ENCODE measurements around the gene CRBN. TPM values are rescaled to one million over a fixed set of nuclear protein-coding genes. Genes with fewer than 3 reads are reported as not detected.

The CRBN gene
- total RNA-seq, 1 donor from 2014 or later: 51.9 TPM

GRCh38 chr3:3196148-3196861, 16.8 kb upstream of the CRBN start:
- Histone ChIP-seq H3K4me3 (ENCODE audit: low read depth, low read length) (no peak overlapping the region), H3K36me3 (ENCODE audit: control insufficient read depth, insufficient read depth, low read length) (no peaks in the 10 kb centered on the region), H3K27me3 (ENCODE audit: control insufficient read depth, insufficient read depth, low read length) (no peaks in the 10 kb centered on the region)
- TF ChIP-seq, protein P1, sequence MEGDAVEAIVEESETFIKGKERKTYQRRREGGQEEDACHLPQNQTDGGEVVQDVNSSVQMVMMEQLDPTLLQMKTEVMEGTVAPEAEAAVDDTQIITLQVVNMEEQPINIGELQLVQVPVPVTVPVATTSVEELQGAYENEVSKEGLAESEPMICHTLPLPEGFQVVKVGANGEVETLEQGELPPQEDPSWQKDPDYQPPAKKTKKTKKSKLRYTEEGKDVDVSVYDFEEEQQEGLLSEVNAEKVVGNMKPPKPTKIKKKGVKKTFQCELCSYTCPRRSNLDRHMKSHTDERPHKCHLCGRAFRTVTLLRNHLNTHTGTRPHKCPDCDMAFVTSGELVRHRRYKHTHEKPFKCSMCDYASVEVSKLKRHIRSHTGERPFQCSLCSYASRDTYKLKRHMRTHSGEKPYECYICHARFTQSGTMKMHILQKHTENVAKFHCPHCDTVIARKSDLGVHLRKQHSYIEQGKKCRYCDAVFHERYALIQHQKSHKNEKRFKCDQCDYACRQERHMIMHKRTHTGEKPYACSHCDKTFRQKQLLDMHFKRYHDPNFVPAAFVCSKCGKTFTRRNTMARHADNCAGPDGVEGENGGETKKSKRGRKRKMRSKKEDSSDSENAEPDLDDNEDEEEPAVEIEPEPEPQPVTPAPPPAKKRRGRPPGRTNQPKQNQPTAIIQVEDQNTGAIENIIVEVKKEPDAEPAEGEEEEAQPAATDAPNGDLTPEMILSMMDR (IDR thresholded peaks at IDR 0.05; ENCODE audit: insufficient read depth, low read length, severe bottlenecking): peak; percentile 60
- peak; percentile 24 for DNase-seq (ENCODE audit: low read depth)
- no peak for FAIRE-seq

DNA sequence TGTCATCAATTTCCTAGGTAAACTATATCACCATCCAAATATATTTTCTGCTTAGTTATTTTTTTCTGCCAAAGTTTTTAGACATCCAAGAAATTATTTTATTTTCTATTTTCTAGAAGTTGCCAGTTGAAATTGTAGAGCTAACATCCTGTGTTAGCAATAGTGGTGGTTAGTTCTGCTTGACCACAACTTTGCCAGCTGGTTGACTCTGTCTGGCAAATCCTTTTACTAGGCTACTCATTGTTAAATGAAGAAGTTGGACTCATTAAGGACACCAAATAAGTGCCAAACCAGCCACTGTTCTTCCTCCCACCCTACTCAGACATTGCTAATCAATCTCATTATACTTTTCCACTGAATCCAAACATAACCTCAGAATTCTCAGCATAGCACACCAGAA, 15.4 kb upstream of the CRBN start:
- TF ChIP-seq, protein P1 (IDR thresholded peaks at IDR 0.05; ENCODE audit: insufficient read depth, low read length, severe bottlenecking): no peak
- H3K27me3 ChIP-seq (ENCODE audit: control insufficient read depth, insufficient read depth, low read length): no peaks in the 10 kb centered on the region
- DNase-seq (ENCODE audit: low read depth): no peak
- no peak for FAIRE-seq
- no peak overlapping the region for H3K4me3 ChIP-seq (ENCODE audit: low read depth, low read length)
- no peaks in the 10 kb centered on the region for H3K36me3 ChIP-seq (ENCODE audit: control insufficient read depth, insufficient read depth, low read length)

GRCh38 chr3:3192286-3192675, 12.8 kb upstream of the CRBN start:
- FAIRE-seq (no peak), DNase-seq (ENCODE audit: low read depth) (no peak)
- Histone ChIP-seq H3K4me3 (ENCODE audit: low read depth, low read length) (no peak overlapping the region), H3K27me3 (ENCODE audit: control insufficient read depth, insufficient read depth, low read length) (no peaks in the 10 kb centered on the region), H3K36me3 (ENCODE audit: control insufficient read depth, insufficient read depth, low read length) (no peaks in the 10 kb centered on the region)
- TF ChIP-seq, protein P1 (IDR thresholded peaks at IDR 0.05; ENCODE audit: insufficient read depth, low read length, severe bottlenecking): no peak

DNA sequence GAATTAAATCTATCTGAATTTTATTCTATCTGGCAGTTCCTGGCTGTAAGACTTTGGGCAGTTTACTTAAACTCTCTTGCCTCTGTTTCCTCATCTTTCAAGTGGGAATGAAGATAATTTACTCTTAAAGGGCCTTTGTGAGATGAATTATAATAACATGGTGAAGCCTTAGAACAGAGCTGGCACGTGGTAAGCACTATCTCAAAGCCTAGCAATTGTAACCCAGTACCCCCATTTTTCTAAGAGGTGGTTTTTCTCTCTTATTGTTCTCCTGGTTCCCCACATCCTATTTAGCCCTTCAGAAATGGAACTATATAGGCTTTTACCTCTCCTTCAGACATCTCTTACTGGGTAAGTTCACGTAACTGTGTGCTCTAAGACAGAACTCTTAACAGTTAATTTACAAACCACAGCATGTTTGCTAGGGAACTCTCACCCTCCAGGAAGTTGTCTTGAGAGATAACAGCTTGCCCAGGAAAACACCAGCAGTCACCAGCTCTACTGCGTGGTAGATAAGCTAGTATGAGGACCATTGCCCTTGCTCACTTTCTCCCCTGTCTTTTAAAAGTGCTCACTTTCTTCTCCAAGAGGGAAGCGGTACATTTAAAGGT, 12.3 kb upstream of the CRBN start:
- DNase-seq (ENCODE audit: low read depth) (no peak), FAIRE-seq (no peak)
- Histone ChIP-seq H3K36me3 (ENCODE audit: control insufficient read depth, insufficient read depth, low read length) (no peaks in the 10 kb centered on the region), H3K4me3 (ENCODE audit: low read depth, low read length) (no peak overlapping the region), H3K27me3 (ENCODE audit: control insufficient read depth, insufficient read depth, low read length) (no peaks in the 10 kb centered on the region)
- TF ChIP-seq, protein P1 (IDR thresholded peaks at IDR 0.05; ENCODE audit: insufficient read depth, low read length, severe bottlenecking): no peak

DNA sequence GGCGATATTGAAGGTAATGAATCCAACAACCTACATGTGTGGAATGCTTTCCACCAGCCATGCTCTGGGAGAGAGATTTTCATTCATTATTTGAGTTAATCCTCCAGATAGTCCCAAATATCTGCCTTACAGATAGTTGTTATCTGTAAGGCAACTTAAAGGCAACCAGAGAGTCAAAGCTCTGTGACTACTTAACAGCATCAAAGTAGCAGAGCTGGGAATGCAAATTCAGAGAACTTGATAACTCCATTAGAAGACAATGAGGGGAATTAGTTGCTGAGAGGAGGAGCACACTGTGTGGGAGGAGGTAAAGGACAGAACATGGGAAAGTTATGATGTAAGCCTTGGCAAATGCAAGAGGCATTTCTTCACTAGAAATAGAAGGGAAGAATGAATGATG, 10.5 kb upstream of the CRBN start:
- TF ChIP-seq, protein P1 (IDR thresholded peaks at IDR 0.05; ENCODE audit: insufficient read depth, low read length, severe bottlenecking): no peak
- FAIRE-seq (no peak), DNase-seq (ENCODE audit: low read depth) (no peak)
- Histone ChIP-seq H3K4me3 (ENCODE audit: low read depth, low read length) (no peak overlapping the region), H3K27me3 (ENCODE audit: control insufficient read depth, insufficient read depth, low read length) (no peaks in the 10 kb centered on the region), H3K36me3 (ENCODE audit: control insufficient read depth, insufficient read depth, low read length) (no peaks in the 10 kb centered on the region)

All from bronchial epithelial cell (primary cell).